ENCODE data around the gene DDX31. TPM values are rescaled to one million over a fixed set of nuclear protein-coding genes. Genes with fewer than 3 reads are reported as not detected.

DDX31 gene
- total RNA-seq, 1 donor from 2014 or later: 17.4 TPM

GRCh38 chr9:132547976-132548730 lies 121.6 kb downstream of the DDX31 start:
- TF ChIP-seq, protein P1, sequence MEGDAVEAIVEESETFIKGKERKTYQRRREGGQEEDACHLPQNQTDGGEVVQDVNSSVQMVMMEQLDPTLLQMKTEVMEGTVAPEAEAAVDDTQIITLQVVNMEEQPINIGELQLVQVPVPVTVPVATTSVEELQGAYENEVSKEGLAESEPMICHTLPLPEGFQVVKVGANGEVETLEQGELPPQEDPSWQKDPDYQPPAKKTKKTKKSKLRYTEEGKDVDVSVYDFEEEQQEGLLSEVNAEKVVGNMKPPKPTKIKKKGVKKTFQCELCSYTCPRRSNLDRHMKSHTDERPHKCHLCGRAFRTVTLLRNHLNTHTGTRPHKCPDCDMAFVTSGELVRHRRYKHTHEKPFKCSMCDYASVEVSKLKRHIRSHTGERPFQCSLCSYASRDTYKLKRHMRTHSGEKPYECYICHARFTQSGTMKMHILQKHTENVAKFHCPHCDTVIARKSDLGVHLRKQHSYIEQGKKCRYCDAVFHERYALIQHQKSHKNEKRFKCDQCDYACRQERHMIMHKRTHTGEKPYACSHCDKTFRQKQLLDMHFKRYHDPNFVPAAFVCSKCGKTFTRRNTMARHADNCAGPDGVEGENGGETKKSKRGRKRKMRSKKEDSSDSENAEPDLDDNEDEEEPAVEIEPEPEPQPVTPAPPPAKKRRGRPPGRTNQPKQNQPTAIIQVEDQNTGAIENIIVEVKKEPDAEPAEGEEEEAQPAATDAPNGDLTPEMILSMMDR (IDR thresholded peaks at IDR 0.05): no peak
- no peaks in the 10 kb centered on the region for H3K4me1 ChIP-seq
- no peaks in the 10 kb centered on the region for H3K36me3 ChIP-seq
- H3K27me3 ChIP-seq: peaks cover 13% of the 10 kb centered on the region
- H3K4me3 ChIP-seq: no peak overlapping the region
- no peak overlapping the region for H3K27ac ChIP-seq
- ATAC-seq (no peak), DNase-seq (no peak)
- intact Hi-C loops (cut with DNase I): no loop called here
- H3K9me3 ChIP-seq: no peaks in the 10 kb centered on the region

GRCh38 chr9:132547436-132547835 lies 122.3 kb downstream of the DDX31 start:
- intact Hi-C loops (cut with DNase I): no loop called here
- H3K4me1 ChIP-seq: no peaks in the 10 kb centered on the region
- H3K36me3 ChIP-seq: no peaks in the 10 kb centered on the region
- peaks cover 13% of the 10 kb centered on the region for H3K27me3 ChIP-seq
- H3K9me3 ChIP-seq: no peaks in the 10 kb centered on the region
- ATAC-seq (no peak), DNase-seq (no peak)
- no peak overlapping the region for H3K27ac ChIP-seq
- no peak overlapping the region for H3K4me3 ChIP-seq
- TF ChIP-seq, protein P1 (IDR thresholded peaks at IDR 0.05): no peak

DNA sequence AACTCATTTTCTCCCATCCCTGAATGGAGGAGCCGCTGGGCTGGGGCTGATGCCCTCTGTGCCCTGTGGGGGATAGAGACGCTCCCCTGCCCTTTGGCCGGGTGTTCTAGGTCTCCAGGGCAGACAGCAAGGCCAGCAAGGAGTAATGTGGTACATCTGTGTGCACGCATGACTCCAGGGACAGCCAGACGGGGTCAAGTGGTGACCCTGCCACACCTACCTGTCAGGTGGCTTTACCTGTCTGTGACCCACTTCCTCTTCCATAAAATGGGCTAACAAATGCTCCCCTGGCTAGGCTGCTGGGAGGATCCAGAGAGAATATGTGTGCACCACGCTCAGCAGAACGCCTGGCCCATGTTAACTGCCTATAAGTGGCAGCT lies 122.7 kb downstream of the DDX31 start:
- ATAC-seq (no peak), DNase-seq (no peak)
- Histone ChIP-seq H3K4me3 (no peak overlapping the region), H3K36me3 (no peaks in the 10 kb centered on the region), H3K9me3 (no peaks in the 10 kb centered on the region), H3K4me1 (no peaks in the 10 kb centered on the region), H3K27me3 (peaks cover 13% of the 10 kb centered on the region), H3K27ac (no peak overlapping the region)
- intact Hi-C loops (cut with DNase I): no loop called here
- TF ChIP-seq, protein P1 (IDR thresholded peaks at IDR 0.05): no peak

DNA sequence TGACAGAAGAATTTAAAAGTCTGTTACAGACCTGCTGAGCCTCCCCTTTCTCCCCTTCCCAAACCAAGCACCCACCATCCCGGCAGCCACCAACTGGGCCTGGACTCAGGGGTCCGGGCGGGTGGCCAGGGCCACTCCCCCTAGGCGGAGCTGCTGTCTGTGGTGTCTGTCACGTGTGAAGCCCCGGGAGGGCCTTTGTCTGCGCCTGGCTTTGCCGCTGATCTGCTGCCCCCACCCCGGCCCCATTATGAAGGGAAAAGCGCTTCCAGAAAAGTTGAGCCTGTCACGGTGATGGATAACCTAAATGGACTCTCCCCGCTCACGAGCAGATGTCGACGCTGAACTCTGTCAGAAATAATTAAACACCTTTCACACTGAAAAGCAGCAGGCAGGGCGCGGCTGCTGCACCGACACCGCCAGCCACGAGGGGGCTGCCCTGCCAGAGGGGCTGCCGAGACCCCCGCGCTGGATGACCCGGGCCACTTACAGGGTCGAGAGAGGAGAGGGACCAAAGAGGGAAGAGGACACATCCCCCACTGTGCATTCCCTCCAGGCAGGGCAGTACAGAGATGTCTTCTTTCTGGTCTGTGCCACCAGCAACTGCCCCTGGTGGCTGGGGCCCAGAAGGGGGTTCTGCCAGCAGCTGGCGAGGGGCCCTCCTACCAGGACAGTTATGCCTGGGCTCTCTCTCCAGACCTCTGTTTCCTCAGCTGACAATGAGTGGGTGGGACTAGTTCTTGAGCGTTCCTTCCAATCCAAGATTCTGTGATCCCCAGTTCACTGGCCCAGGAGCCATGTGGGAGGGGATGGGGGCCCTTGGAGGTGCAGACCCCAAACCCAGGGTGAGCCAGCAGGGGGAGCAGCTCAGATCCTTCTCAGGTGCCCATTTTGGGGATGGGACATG lies 123.4 kb downstream of the DDX31 start:
- Histone ChIP-seq H3K36me3 (no peaks in the 10 kb centered on the region), H3K9me3 (no peaks in the 10 kb centered on the region), H3K4me1 (no peaks in the 10 kb centered on the region), H3K27me3 (peaks cover 13% of the 10 kb centered on the region), H3K27ac (no peak overlapping the region), H3K4me3 (no peak overlapping the region)
- intact Hi-C loops (cut with DNase I): no loop called here
- TF ChIP-seq, protein P1 (IDR thresholded peaks at IDR 0.05): no peak
- no peak for ATAC-seq
- no peak for DNase-seq

DNA sequence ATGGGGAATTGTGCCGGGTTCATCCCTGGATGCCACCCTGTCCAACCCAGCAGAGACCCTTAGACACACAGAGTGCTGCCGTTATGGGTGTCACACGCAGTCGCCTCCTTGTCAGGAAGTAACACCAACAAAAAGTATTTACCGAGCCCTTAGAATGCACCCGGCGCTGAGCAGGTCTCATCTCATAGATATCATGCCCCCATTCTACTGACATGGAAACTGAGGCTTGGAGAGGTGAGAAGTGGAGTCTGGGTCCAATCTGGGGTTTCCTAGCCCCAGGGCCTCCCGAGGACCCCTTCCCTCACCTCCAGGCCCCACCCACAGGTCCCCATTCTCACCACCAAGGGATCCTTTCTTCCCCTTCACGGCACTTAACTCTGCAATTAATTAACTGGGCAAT lies 124.2 kb downstream of the DDX31 start:
- DNase-seq (no peak), ATAC-seq (no peak)
- no peak overlapping the region for H3K27ac ChIP-seq
- intact Hi-C loops (cut with DNase I): no loop called here
- H3K27me3 ChIP-seq: peaks cover 13% of the 10 kb centered on the region
- H3K9me3 ChIP-seq: no peaks in the 10 kb centered on the region
- TF ChIP-seq, protein P1 (IDR thresholded peaks at IDR 0.05): no peak
- no peaks in the 10 kb centered on the region for H3K4me1 ChIP-seq
- no peaks in the 10 kb centered on the region for H3K36me3 ChIP-seq
- no peak overlapping the region for H3K4me3 ChIP-seq
